ENCODE results near the gene C2CD2. TPM values are rescaled to one million over a fixed set of nuclear protein-coding genes. Genes with fewer than 3 reads are reported as not detected.
"Not testable (repeated sequence)": the region's sequence is repeated elsewhere in the genome, so short reads cannot be mapped to it uniquely, and the experiment has no call there.

Gene C2CD2
- total and polyA plus RNA-seq, 2 experiments from 2014 or later, result 8.7 to 12.4 TPM

DNA sequence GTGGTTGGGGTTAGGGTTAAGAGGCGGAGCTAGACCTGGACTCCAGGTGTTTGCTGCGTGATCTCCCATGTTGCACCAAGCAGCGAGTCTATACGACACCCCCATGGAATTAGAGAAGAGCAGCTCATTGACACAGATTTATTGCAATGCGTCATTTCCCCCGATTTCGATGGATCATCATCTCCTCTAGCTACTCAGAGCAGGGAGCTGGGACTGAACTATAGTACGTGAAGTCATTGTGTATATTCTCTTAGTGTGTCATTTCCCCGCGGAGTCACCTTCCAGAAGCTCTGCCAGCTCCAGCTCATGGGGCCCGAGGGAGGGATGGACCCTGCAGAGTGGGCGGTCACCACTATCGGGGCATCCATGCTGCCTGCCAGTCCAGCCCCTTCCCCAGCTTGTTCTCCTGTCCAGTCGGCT lies 7.5 kb upstream of the C2CD2 start:
- Histone ChIP-seq H3K27me3 (no peaks in the 10 kb centered on the region), H3K9me3 (ENCODE audit: low read depth) (no peaks in the 10 kb centered on the region), H3K36me3 (no peaks in the 10 kb centered on the region), H3K27ac (no peak overlapping the region), H3K4me3 (no peak overlapping the region), H3K4me1 (ENCODE audit: low read depth) (peaks cover 13% of the 10 kb centered on the region)
- DNase-seq (ENCODE audit: low read depth in 1 of 2, low spot score in 1 of 2), result no peak
- TF ChIP-seq CTCF (IDR thresholded peaks at IDR 0.05; ENCODE audit: low read depth, low read length), result no peak

- no peaks in the 10 kb centered on the region for H3K9me3 ChIP-seq (ENCODE audit: low read depth)
- TF ChIP-seq CTCF (IDR thresholded peaks at IDR 0.05; ENCODE audit: low read depth, low read length), result no peak
- no peak overlapping the region for H3K27ac ChIP-seq
- H3K4me1 ChIP-seq (ENCODE audit: low read depth), result peaks cover 13% of the 10 kb centered on the region
- no peak overlapping the region for H3K4me3 ChIP-seq
- no peak for DNase-seq (ENCODE audit: low read depth in 1 of 2, low spot score in 1 of 2)
- no peaks in the 10 kb centered on the region for H3K27me3 ChIP-seq
- no peaks in the 10 kb centered on the region for H3K36me3 ChIP-seq
Observed at GRCh38 chr21:41960386-41960785, 6.6 kb upstream of the C2CD2 start.

DNA sequence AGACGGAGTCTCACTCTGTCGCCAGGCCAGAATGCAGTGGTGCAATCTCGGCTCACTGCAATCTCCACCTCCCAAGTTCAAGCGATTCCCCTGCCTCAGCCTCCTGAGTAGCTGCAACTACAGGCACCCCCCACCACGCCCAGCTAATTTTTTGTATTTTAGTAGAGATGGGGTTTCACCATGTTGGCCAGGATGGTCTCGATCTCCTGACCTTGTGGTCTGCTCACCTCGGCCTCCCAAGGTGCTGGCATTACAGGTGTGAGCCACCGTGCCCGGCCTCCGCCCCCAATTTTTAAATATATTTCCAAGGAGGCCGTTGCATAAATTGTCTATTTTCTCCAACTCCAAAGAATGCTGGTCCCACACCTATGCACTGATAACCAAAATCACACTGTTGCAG lies 5.9 kb upstream of the C2CD2 start:
- DNase-seq (ENCODE audit: low read depth in 1 of 2, low spot score in 1 of 2); H3K27me3 ChIP-seq; H3K9me3 ChIP-seq (ENCODE audit: low read depth); H3K27ac ChIP-seq; H3K4me3 ChIP-seq; H3K36me3 ChIP-seq: not testable (repeated sequence)
- H3K4me1 ChIP-seq (ENCODE audit: low read depth), result peaks cover 13% of the 10 kb centered on the region

DNA sequence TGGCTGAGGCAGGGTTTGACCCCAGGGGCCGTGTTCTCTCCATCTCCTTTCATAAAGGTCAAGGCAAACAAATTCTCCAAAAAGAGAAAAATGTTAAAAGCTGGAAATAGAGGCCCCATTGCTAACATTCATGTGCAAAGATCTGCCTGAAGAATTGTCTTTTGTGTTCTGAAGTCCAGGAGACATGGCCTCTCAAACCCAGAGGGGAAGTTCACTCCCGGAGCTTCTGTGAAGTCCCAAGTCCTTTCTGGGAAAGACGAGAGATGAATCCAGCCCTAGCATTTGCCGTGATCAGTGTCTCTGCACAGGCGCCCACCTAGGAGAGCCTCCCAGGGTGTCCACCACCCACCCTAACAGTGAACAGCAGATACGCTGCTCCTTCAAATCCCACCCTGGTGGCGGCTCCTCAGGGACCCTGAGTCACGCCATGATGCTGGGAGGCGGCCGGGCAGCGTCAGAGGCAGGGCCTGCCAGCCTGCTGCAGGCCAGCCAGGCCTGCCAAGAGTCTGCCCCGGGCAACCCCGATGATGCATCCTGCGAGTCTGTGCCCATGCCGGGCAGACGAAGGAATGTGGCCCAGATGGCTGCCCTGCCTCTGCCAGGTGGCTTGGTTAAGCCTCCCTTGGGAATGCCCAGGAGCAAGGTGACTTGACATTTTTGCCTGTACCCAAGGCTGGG lies 5.2 kb upstream of the C2CD2 start:
- H3K9me3 ChIP-seq (ENCODE audit: low read depth), result no peaks in the 10 kb centered on the region
- no peak overlapping the region for H3K27ac ChIP-seq
- no peaks in the 10 kb centered on the region for H3K27me3 ChIP-seq
- no peak overlapping the region for H3K4me3 ChIP-seq
- no peak for TF ChIP-seq CTCF (IDR thresholded peaks at IDR 0.05; ENCODE audit: low read depth, low read length)
- H3K4me1 ChIP-seq (ENCODE audit: low read depth), result peaks cover 13% of the 10 kb centered on the region
- no peaks in the 10 kb centered on the region for H3K36me3 ChIP-seq
- no peak for DNase-seq (ENCODE audit: low read depth in 1 of 2, low spot score in 1 of 2)

GRCh38 chr21:41957991-41958766 lies 4.4 kb upstream of the C2CD2 start:
- Histone ChIP-seq H3K4me1 (ENCODE audit: low read depth) (peaks cover 13% of the 10 kb centered on the region), H3K9me3 (ENCODE audit: low read depth) (no peaks in the 10 kb centered on the region), H3K27me3 (no peaks in the 10 kb centered on the region), H3K36me3 (no peaks in the 10 kb centered on the region), H3K4me3 (no peak overlapping the region), H3K27ac (no peak overlapping the region)
- TF ChIP-seq CTCF (IDR thresholded peaks at IDR 0.05; ENCODE audit: low read depth, low read length), result peak; percentile 36
- peak; percentile 39 to 94 for DNase-seq (ENCODE audit: low read depth in 1 of 2, low spot score in 1 of 2)

All from cardiac muscle cell (in vitro differentiated cells and primary cell).